HG02884 (cell line): ENCODE measurements around the gene IL17C.

Experiments
- ATAC-seq: cut with Tn5 transposase; IDR thresholded peaks from one replicate; pipeline ENCODE4 v1.9.1; 2021; ENCODE audit warnings: mild to moderate bottlenecking, moderate library complexity; ENCODE audit not compliant: unreplicated experiment

Gene IL17C, protein sequence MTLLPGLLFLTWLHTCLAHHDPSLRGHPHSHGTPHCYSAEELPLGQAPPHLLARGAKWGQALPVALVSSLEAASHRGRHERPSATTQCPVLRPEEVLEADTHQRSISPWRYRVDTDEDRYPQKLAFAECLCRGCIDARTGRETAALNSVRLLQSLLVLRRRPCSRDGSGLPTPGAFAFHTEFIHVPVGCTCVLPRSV

DNA sequence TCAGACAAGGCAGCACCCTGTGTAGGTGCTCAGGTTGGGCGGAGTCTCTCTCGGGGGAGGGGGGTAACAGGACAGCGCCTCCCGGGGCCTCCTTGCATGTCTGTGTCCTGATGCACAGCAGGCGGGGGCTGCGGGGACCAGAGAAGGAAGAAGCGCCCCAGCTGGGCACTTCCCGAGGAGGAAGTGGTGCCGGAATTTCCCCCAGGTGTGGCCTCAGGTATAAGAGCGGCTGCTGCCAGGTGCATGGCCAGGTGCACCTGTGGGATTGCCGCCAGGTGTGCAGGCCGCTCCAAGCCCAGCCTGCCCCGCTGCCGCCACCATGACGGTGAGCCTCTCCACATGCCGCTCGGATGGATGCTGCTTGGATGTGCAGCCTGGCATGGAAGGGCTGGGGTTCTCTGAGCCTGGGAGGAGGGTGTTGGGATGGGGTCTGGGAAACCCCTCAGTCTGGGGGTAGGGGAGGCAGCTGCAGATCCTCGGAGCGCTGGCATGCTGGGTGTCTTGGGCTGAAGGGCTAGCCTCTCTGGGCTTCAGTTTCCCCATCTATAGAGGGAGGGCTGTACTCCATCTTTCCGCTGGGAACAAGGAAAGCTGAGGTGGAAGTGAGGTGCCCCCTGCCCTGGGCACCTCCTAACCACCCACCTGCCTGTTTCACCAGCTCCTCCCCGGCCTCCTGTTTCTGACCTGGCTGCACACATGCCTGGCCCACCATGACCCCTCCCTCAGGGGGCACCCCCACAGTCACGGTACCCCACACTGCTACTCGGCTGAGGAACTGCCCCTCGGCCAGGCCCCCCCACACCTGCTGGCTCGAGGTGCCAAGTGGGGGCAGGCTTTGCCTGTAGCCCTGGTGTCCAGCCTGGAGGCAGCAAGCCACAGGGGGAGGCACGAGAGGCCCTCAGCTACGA, at the start of gene IL17C:
Gene IL17C, plus strand, starts transcription at position 250 of the 908 bp plus-strand sequence. Its CDS starts 70 bp downstream, at position 320.
- ATAC-seq: no peak

DNA sequence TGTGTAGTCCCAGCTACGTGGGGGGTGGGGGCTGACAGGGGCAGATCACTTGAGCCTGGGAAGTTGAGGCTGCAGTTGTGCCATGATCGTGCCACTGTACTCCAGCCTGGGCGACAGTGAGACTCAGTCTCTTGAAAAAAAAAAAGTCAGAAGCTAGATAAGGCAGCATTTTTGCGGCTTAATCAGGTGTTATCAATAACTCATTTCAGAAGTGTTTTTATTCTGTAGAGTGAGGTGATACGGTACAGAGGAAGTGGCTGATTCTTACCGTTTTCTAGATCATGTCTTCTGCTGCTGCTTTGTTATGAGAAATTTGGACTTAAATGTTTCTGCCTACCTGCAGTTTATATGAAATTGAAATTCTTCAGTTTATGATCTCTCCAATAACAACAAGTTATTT, 49.6 kb upstream of the IL17C start:
- ATAC-seq: no peak

DNA sequence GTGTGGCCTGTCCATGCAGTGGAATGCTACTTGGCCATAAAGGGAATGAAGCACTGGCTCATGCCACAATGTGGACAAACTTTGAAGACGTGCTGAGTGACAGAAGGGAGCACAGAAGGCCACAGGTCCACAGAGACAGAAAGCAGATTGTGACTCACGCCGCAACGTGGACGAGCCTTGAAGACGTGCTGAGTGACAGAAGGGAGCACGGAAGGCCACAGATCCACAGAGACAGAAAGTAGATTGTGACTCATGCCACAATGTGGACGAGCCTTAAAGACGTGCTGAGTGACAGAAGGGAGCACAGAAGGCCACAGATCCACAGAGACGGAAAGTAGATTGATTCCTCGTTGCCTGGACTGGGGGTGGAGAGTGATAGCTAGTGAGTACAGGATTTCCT, 48.9 kb upstream of the IL17C start:
- ATAC-seq: no peak

DNA sequence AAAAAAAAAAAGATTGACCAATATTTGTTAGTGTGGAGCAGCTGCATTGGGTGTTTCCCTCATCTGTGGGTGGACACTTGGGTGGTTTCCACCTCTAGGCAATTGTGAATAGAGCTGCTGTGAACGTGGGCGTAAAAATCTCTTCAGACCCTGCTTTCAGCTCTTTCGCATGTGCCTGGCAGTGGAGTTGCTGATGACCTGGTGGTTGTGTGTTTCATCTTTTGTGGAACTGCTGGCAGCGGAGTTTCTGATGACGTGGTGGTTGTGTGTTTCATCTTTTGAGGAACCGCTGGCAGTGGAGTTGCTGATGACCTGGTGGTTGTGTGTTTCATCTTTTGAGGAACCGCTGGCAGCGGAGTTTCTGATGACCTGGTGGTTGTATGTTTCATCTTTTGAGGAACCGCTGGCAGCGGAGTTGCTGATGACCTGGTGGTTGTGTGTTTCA, 46.8 kb upstream of the IL17C start:
- no peak for ATAC-seq

DNA sequence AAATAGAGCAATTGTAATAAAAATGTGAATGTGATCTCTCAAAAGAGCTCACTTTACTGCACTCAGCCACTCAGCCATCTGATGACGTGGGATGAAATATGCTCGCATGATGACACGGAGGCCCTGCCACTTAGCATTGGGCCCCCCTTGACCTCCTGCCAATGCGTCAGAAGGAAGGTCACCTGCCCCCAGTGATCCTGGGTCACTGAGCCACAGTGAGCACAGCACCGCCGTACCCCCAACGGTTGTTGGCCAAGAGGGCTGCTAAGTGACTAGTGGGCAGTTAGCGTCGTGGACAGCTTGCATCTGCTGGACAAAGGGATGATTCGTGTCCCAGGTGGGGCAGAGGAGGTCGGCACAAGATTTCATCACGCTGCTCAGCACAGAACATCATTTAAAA, 45.3 kb upstream of the IL17C start:
- no peak for ATAC-seq

DNA sequence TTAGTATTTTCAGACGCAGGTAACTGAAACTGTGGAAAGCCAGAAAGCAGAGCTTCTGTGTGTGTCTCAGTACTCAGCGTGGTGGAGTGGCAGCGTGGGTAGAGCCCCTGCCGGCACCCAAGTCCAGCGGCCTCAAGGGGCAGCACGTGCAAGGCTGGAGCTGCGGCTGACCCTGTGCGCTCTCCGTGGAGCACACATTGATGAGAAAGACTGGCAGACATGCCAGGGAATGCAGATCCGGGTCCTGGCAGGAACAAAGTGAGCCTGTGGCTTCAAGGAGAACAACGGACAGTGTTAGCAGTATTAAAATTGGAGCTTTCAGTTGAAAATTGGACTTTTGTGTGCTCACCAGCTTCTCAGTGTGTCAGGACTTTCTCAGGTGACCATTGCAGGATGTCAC, 44.9 kb upstream of the IL17C start:
- ATAC-seq: no peak

DNA sequence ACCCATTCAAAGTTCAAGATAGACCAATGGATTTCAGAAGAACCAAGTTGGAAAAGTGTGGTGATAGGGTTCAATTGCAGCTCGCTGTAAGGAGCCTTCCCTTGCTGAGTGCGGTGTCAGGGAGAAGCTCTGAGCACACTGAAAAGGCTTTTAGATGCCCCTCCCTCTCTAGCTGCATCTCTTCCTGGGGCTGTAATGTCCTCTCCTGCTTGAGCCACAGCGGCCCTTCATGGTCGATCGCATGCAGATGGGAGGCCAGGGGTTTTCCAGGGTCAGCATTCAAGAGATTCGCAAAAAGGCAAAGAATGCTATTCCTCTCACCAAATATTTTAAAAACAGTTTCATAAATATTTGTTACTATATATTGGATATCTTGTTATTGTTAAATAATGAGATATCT, 44.5 kb upstream of the IL17C start:
- ATAC-seq: no peak

DNA sequence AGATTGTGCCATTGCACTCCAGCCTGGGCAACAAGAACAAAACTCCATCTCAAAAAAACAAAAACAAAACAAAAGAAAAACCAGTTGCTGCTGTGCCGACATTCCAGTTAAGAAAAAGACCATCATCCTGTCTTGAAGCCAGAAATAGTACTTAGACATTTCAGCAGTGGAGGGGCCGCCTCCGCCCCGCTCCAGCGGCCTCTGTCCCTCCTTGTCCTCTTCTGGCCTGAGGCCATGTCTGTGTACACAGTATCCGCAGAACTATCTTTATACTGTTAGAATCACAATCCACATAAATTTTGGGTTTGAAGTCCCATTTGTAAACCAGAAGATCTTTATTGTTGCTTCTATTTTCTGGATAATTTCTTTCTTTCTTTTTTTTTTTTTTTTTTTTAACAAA, 43.3 kb upstream of the IL17C start:
- no peak for ATAC-seq

DNA sequence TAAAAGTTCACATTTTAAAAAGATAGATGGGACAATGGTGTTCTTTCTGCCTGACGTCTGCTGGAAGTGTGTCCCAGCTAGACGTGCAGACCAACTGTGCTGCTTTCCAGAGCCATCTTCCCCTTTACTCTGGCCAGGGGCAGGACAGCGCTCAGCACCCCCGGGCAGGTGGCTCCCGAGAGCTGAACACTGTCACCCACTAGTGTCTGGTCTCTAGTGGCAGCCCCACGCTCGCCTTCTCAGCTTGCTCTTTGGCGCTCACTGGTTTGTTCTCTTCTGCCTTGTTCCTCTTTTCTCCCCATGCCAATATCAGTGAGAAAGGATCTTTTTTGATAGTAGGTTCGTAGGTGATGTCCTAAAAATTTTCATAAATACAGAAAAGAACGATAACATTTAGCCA, 42.5 kb upstream of the IL17C start:
- no peak for ATAC-seq

DNA sequence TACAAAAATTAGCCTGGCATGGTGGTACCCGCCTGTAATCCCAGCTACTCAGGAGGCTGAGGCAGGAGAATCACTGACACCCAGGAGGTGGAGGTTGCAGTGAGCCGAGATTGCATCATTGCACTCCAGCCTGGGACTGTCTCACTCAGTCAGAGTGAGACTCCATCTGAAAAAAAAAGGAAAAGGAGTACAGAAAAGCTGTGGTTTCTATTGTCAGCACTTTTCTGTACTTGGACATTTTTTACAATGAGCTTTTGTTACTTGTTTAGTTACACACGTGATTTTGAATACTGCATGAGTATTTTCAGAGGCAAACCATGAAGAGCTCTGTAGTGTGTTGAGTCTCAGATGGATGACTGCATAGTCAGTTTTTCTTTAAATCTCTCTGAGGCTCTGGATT, 41.9 kb upstream of the IL17C start:
- ATAC-seq: no peak

DNA sequence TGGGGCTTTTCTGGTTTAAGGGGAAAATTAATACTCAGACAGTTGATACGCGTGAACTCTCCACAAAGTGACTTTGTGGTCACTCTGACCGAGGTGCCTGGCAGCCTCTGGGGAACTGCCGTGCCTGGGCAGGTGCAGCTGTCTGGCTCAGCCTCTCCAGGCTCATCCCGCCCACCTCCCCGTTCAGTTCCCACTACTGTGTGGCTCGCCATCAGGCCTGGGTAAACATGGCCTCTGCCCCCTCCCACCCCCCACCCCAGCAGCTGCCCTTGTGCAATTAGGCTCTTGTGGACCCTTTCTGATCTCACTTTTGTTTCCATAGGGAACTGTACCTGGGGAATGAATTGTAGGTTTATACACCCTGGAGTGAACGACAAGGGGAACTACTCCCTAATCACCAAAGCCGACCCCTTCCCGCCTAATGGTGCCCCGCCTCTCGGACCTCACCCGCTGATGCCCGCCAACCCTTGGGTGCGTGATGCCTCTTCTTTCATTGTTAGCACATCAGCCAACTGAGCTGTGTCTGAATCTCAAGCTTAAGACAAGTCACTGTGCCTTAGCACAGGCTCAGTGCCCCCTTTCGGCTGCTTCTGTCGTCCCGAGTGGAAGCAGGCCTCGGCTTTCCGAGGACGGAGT, 40.4 kb upstream of the IL17C start:
- no peak for ATAC-seq

DNA sequence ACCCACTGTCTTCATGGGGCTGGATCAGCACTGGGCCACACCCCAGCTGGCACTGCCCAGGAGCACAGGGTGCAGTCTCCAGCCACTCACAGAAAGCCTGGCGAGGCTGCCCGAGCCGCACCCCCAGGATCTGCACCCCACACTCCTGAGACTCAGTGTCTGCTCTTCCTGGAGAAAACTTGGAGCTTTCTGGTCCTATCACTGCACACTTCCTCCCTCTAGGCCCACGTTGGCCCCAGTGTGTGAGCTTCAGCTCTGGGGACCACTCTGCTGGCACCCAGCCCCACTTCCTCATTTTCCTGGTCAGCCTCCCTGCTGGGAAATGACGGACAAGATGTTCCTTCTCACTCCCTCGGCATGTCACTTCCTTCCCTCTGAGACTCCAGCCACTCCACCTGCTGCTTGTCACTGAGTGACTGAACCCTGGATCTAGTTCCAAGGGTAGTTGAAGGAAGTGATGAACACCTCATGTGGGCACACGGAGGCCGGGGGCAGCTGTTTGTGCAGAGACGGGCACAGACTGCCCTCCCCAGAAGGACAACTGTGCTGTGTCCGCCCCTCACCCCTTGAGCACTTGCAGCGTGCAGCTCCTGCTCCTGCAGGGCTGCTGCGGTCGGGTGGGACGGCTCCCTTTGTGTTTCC, 39.2 kb upstream of the IL17C start:
- ATAC-seq: no peak

DNA sequence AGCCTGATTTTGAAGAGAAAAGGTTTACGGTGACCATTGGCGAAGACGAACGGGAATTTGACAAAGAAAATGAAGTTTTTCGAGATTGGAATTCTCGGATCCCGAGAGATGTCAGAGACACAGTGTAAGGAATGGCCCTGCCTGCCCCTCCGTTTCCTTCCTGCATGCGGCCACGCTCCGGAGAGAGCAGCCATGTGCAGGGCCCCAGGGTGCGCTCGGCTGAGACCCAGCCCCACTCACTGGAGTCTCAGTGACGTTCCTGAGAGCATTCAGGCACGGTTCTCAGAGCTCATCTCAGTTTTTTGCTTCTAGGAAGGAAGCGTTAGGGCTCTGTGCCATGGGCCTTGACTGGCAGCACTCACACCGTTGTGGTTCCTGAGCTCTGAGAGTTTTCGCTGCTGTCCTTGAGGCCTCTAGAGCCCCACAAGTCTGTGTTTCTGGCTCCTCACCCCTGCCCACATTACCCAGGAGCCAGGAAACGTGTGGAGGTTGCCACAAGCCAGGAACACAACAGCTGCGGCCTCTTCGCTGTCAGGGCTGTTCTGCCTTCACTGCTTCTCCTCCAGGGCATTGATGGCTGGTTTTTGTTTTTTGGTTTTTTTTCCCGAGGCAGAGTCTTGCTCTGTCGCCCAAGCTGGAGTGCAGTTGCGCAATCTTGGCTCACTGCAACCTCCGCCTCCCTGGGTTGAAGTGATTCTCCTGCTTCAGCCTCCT, 38.4 kb upstream of the IL17C start:
- no peak for ATAC-seq

DNA sequence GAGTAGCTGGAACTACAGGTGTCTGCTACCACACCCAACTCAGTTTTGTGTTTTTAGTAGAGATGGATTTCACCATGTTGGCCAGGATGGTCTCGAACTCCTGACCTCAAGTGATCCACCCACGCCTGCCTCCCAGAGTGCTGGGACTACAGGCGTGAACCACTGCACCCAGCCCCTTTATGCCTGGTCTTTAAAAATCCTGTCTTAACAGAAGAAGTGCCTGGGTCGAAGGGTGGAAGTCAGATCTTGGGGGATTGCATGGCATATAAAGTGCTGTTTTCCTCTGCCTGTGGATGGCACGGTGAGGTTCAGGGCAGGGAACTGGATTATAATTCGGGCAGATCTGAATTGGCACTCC, 37.9 kb upstream of the IL17C start:
- ATAC-seq: no peak

DNA sequence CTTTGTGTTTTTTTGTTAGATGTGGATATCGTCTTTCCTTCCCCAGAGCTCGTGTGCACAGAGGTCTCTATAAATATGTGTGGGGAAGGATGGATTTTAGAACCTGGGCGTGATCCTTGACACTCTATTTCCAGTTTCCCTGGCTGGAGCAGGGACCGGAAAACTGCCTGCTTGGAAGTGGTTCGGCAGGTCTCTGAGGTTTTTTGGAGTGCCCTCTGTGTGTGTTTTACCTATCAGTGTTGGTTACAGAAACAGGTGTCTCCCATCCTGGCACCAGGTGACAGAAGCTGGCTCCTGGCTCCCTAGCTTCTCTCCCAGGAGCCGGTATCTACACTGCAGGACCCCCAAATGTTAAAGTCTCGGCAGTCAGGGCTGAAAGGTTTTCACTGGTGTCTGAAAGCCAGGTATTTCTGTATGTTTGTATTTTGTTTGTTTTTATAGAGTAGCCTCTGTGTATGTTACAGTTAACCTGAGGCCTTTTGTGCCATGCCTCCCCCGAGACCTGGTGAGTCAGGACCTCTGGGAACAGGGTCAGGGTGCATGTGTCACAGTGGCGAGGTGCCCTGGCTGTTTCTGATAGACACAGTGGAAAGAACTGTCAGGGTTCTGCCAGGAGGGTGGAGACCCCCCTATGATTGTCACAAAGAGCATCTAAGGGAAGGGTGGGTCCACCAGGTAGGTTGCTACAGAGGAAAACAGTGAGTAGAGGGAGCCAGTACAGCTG, 36.9 kb upstream of the IL17C start:
- ATAC-seq: no peak

DNA sequence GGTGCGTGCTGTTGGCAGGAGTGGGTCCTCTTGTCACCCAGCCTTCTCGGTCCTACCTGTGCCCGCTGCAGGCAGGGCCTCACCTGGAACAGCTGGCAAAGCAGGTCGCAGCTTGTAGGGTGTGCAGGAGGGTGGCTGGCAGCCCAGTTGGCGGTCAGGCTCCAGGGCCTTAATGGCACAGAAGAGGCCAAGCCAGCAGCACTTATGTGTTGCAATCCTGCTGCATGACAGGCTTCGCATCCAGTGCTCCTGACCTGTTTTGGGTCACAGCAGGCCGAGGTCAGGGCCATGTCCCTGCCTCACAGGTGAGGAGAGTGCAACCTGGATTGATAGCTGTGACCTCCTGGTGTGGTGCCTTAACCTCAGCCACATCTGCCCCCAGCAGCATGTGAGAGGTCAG, 36.3 kb upstream of the IL17C start:
- ATAC-seq: no peak

DNA sequence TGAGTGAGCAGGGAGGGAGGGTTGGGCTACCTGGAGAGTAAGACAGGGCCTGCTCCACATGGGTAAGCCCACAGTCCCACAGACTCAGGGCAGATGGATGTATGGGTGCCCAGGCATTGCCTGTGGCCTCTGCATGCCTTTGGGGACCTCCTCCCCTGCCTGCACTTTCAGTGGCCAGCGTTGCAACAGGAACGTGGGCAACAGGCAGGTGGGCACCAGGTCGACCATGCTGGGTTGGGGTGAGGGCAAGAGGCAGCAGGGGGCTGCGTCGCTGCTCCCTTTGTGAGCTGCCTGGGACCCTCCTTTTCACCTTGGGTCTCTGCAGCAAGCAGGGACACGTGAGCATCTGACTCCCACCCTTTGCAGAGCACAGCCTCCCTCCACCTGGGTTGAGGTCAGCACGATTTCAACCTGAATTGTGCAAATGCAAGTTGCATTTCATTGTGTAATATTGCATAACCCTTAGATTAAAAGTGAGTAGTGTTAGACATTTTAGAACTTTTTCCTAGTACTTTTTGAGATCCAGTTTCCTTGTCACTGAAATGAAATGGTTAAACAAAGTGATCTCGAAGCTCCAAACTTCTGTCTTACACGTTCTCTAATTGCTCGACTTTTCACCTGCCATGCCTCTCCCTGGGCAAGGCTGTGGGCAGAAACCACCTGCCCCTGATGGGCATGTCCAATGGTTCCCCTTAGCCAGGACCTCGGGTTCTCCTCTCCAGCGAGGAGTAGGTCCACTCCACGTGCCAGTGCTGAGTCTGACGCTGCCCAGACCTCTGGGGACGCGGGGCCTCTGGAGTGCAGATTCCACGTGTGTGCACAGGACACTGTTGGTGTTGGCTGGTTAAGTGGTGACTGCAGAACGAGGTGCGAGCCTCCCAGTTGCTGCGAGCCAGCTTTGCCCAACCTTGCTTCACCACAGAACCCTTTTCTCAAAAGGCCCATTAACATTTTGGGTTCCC, 32.9 kb upstream of the IL17C start:
- no peak for ATAC-seq

DNA sequence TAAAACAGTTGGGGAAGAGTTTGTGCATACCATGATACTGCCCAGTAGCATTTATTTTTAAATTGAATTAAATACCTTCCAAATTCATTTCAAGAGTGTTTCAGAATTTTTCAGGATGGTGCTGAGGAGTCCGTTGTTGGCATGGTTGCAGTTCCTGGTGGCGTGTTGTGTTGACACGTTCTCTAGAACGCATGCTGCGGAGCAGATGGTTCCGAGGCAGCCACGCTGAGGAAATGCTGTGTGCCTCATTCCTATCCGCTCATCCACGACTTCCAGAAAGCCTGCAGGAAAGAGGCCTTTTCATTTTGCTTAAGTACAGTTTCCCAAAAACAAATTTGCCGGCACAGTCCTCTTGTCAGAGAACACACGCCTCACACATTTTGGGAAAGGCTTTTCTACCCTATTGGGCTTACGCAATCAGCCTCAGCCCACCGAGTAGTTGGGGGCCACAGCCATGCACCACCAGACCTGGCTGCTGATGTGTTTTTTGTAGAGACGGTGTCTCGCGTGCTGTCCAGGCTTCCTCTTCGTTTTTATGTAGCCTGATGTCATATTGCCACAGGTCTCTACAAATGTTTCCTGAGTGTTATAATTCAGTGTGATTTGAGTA, 32.1 kb upstream of the IL17C start:
- ATAC-seq: no peak

DNA sequence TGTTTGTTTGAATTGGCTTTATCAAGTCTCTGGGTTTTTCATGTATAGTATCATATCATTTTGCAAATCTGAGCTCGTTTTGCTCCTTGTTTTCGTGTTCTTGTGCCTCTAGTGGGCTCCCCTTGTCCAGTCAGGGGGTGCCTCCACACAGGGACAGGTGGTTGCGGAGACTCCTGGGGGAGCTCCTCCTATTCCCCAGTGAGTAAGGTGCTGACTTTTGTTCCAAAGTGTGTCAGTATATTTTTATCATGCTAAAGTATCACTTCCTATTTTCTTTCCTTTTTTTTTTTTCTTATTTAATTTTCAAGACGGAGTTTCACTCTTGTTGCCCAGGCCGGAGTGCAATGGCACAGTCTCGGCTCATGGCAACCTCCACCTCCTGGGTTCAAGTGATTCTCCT, 30.3 kb upstream of the IL17C start:
- no peak for ATAC-seq
